ENCODE data around the gene CES2. TPM values are rescaled to one million over a fixed set of nuclear protein-coding genes. Genes with fewer than 3 reads are reported as not detected.

CES2 gene
- total and polyA plus RNA-seq, 9 of the 15 experiments (the other 6 are each of a cell fraction or from before 2014, with no cell fraction given): 2.2 to 37.9 (median 24.4) TPM

DNA sequence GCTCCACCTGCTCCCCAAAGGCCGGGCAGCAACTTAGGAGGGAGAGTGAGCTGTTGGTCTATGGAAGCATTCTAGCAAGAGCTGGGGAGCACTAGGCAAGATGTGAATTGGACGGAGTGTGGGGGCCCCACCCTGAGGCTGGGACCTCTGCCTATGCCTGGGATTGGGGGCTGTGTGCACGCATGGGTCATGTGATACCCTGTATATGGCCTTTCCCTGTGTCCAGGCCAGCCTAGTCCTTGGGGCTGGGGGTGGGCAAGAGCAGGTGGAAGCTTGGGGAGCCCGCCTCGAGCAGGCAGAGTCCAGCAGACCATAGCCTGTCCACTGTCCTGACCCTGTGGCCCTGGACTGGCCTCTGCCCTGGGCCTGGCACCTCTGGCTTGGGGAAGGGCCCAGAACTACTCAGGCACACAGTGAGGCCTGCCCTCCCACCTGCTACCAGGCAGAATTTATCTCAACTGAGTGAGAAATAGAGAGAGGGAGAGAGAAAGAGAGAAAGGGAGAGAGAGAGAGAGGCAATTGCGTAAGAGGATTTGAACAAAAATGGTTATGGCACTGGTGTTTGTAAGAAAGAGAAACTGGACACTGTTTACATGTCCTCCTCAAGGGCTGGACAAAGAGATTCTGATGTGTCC is 35.9 kb upstream of the CES2 start (continued):
- TF ChIP-seq CEBPG (CRISPR knock-in tag; IDR thresholded peaks at IDR 0.05): peak; percentile 83
- TF ChIP-seq CEBPG (tag; conservative IDR thresholded peaks at IDR 0.05 in 1 of 2, IDR thresholded peaks at IDR 0.05 in 1 of 2): peak; percentile 97
- peak; percentile 11; the same call in 1 of the 2 replicates for TF ChIP-seq GABPB1 (CRISPR knock-in tag; IDR thresholded peaks at IDR 0.05)
- TF ChIP-seq PTTG1 (tag; IDR thresholded peaks at IDR 0.05; ENCODE audit: low read depth): peak; percentile 84; the same call in 1 of the 2 replicates
- TF ChIP-seq, protein P1, sequence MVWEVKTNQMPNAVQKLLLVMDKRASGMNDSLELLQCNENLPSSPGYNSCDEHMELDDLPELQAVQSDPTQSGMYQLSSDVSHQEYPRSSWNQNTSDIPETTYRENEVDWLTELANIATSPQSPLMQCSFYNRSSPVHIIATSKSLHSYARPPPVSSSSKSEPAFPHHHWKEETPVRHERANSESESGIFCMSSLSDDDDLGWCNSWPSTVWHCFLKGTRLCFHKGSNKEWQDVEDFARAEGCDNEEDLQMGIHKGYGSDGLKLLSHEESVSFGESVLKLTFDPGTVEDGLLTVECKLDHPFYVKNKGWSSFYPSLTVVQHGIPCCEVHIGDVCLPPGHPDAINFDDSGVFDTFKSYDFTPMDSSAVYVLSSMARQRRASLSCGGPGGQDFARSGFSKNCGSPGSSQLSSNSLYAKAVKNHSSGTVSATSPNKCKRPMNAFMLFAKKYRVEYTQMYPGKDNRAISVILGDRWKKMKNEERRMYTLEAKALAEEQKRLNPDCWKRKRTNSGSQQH (CRISPR knock-in tag; IDR thresholded peaks at IDR 0.05): no peak
- TF ChIP-seq, protein P2, sequence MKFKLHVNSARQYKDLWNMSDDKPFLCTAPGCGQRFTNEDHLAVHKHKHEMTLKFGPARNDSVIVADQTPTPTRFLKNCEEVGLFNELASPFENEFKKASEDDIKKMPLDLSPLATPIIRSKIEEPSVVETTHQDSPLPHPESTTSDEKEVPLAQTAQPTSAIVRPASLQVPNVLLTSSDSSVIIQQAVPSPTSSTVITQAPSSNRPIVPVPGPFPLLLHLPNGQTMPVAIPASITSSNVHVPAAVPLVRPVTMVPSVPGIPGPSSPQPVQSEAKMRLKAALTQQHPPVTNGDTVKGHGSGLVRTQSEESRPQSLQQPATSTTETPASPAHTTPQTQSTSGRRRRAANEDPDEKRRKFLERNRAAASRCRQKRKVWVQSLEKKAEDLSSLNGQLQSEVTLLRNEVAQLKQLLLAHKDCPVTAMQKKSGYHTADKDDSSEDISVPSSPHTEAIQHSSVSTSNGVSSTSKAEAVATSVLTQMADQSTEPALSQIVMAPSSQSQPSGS (CRISPR knock-in tag; IDR thresholded peaks at IDR 0.05): no peak
- TF ChIP-seq HDAC1 (IDR thresholded peaks at IDR 0.05): 0 out of 4 replicates have a peak, but pooled peaks of 1 of the 2 experiments have one; percentile 13
- TF ChIP-seq EGR1 (conservative IDR thresholded peaks at IDR 0.05): no peak
- TF ChIP-seq HDAC8 (tag; IDR thresholded peaks at IDR 0.05): peak; percentile 83
- TF ChIP-seq, protein P3, sequence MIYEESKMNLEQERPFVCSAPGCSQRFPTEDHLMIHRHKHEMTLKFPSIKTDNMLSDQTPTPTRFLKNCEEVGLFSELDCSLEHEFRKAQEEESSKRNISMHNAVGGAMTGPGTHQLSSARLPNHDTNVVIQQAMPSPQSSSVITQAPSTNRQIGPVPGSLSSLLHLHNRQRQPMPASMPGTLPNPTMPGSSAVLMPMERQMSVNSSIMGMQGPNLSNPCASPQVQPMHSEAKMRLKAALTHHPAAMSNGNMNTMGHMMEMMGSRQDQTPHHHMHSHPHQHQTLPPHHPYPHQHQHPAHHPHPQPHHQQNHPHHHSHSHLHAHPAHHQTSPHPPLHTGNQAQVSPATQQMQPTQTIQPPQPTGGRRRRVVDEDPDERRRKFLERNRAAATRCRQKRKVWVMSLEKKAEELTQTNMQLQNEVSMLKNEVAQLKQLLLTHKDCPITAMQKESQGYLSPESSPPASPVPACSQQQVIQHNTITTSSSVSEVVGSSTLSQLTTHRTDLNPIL (CRISPR knock-in tag; IDR thresholded peaks at IDR 0.05): peak; percentile 53; the same call in 1 of the 2 replicates
- TF ChIP-seq ZNF75A (CRISPR knock-in tag; IDR thresholded peaks at IDR 0.05): 0 out of 2 replicates have a peak, but pooled peaks have one; percentile 27
- TF ChIP-seq KDM1A (IDR thresholded peaks at IDR 0.05): peak in 1 of 2 experiments; percentile 17; a peak in 1 of 4 replicates
- TF ChIP-seq NCOA1 (IDR thresholded peaks at IDR 0.05; ENCODE audit: low read depth): no peak
- peak; percentile 14; the same call in 1 of the 2 replicates for TF ChIP-seq TAL1 (IDR thresholded peaks at IDR 0.05)
- TF ChIP-seq, protein P4, sequence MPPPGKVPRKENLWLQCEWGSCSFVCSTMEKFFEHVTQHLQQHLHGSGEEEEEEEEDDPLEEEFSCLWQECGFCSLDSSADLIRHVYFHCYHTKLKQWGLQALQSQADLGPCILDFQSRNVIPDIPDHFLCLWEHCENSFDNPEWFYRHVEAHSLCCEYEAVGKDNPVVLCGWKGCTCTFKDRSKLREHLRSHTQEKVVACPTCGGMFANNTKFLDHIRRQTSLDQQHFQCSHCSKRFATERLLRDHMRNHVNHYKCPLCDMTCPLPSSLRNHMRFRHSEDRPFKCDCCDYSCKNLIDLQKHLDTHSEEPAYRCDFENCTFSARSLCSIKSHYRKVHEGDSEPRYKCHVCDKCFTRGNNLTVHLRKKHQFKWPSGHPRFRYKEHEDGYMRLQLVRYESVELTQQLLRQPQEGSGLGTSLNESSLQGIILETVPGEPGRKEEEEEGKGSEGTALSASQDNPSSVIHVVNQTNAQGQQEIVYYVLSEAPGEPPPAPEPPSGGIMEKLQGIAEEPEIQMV (tag; conservative IDR thresholded peaks at IDR 0.05; ENCODE audit: low read depth): peak; percentile 36
- TF ChIP-seq GATA2 (CRISPR knock-in tag; IDR thresholded peaks at IDR 0.05): no peak
- TF ChIP-seq, protein P5, sequence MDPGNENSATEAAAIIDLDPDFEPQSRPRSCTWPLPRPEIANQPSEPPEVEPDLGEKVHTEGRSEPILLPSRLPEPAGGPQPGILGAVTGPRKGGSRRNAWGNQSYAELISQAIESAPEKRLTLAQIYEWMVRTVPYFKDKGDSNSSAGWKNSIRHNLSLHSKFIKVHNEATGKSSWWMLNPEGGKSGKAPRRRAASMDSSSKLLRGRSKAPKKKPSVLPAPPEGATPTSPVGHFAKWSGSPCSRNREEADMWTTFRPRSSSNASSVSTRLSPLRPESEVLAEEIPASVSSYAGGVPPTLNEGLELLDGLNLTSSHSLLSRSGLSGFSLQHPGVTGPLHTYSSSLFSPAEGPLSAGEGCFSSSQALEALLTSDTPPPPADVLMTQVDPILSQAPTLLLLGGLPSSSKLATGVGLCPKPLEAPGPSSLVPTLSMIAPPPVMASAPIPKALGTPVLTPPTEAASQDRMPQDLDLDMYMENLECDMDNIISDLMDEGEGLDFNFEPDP (CRISPR knock-in tag; IDR thresholded peaks at IDR 0.05): no peak
- peak; percentile 45; the same call in 1 of the 2 replicates for TF ChIP-seq FOXP1 (CRISPR knock-in tag; IDR thresholded peaks at IDR 0.05)
- TF ChIP-seq, protein P6, sequence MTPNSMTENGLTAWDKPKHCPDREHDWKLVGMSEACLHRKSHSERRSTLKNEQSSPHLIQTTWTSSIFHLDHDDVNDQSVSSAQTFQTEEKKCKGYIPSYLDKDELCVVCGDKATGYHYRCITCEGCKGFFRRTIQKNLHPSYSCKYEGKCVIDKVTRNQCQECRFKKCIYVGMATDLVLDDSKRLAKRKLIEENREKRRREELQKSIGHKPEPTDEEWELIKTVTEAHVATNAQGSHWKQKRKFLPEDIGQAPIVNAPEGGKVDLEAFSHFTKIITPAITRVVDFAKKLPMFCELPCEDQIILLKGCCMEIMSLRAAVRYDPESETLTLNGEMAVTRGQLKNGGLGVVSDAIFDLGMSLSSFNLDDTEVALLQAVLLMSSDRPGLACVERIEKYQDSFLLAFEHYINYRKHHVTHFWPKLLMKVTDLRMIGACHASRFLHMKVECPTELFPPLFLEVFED (CRISPR knock-in tag; conservative IDR thresholded peaks at IDR 0.05): 0 out of 2 replicates have a peak, but pooled peaks have one; percentile 11
